ENCODE measurements around the gene TNFAIP8L2.

The TNFAIP8L2 gene

DNA sequence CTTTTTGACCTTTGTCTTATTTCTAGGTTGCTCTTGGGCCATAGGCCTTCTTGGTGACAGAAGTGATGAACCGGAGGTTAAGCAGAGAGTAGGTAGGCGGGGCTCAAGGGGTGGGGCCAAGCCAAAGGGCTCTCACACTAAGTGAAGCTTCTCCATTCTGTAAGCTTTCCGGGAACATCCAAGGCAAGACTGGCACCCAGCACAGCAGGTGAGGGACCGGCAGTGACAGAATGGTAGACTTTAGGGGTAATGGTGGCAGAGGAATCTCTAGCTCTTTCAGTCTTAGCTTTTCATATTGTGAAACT is at the start of gene TNFAIP8L2:
TNFAIP8L2 (plus strand) TSS at position 135 of the 305 bp plus-strand sequence. CDS start 2,049 bp downstream, outside the sequence.
- DNase-seq (ENCODE audit: low spot score), result no peak
- H3K4me1 ChIP-seq (ENCODE audit: insufficient read depth, poor library complexity, severe bottlenecking), result no peaks in the 10 kb centered on the region
- H3K9me3 ChIP-seq (ENCODE audit: severe bottlenecking), result no peaks in the 10 kb centered on the region
- TF ChIP-seq, protein P1, sequence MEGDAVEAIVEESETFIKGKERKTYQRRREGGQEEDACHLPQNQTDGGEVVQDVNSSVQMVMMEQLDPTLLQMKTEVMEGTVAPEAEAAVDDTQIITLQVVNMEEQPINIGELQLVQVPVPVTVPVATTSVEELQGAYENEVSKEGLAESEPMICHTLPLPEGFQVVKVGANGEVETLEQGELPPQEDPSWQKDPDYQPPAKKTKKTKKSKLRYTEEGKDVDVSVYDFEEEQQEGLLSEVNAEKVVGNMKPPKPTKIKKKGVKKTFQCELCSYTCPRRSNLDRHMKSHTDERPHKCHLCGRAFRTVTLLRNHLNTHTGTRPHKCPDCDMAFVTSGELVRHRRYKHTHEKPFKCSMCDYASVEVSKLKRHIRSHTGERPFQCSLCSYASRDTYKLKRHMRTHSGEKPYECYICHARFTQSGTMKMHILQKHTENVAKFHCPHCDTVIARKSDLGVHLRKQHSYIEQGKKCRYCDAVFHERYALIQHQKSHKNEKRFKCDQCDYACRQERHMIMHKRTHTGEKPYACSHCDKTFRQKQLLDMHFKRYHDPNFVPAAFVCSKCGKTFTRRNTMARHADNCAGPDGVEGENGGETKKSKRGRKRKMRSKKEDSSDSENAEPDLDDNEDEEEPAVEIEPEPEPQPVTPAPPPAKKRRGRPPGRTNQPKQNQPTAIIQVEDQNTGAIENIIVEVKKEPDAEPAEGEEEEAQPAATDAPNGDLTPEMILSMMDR (IDR thresholded peaks at IDR 0.05; ENCODE audit: poor library complexity, severe bottlenecking), result no peak
- no peak within 1 kb of the TSS for H3K27ac ChIP-seq (ENCODE audit: poor library complexity, severe bottlenecking)
- no peak within 1 kb of the TSS for H3K4me3 ChIP-seq (ENCODE audit: severe bottlenecking)
- H3K36me3 ChIP-seq (ENCODE audit: low read depth), result 0 out of 2 replicates have a peak, but pooled peaks cover 5% of the 10 kb centered on the region
- ATAC-seq (ENCODE audit: low read depth), result peak; percentile 45; the same call in 2 of the 3 replicates
- no peaks in the 10 kb centered on the region for H3K27me3 ChIP-seq (ENCODE audit: insufficient read depth, poor library complexity, severe bottlenecking)

DNA sequence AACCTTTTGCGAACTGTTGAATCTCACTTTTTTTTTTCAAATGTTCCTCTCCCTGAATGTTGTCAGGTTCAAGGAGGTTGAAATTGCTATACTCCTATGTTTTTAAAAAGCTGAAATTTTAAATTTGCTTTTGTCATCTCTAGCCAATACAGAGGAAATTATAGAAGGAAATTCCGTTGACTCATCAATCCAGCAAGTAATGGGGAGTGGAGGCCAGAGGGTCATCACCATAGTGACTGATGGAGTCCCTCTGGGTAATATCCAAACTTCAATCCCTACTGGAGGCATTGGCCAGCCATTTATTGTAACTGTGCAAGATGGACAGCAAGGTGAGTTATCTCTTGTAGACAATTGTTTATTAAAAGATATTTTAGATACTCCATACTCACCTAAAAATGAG is 49.6 kb upstream of the TNFAIP8L2 start:
- H3K36me3 ChIP-seq (ENCODE audit: low read depth), result no peaks in the 10 kb centered on the region
- TF ChIP-seq, protein P1 (IDR thresholded peaks at IDR 0.05; ENCODE audit: poor library complexity, severe bottlenecking), result no peak
- peak overlapping the region; percentile 39 for H3K27ac ChIP-seq (ENCODE audit: poor library complexity, severe bottlenecking)
- DNase-seq (ENCODE audit: low spot score) (no peak), ATAC-seq (ENCODE audit: low read depth) (peak; percentile 74; the same call in 2 of the 3 replicates)
- no peaks in the 10 kb centered on the region for H3K9me3 ChIP-seq (ENCODE audit: severe bottlenecking)
- peaks cover 14% of the 10 kb centered on the region for H3K4me1 ChIP-seq (ENCODE audit: insufficient read depth, poor library complexity, severe bottlenecking)
- no peak overlapping the region for H3K4me3 ChIP-seq (ENCODE audit: severe bottlenecking)
- no peaks in the 10 kb centered on the region for H3K27me3 ChIP-seq (ENCODE audit: insufficient read depth, poor library complexity, severe bottlenecking)

DNA sequence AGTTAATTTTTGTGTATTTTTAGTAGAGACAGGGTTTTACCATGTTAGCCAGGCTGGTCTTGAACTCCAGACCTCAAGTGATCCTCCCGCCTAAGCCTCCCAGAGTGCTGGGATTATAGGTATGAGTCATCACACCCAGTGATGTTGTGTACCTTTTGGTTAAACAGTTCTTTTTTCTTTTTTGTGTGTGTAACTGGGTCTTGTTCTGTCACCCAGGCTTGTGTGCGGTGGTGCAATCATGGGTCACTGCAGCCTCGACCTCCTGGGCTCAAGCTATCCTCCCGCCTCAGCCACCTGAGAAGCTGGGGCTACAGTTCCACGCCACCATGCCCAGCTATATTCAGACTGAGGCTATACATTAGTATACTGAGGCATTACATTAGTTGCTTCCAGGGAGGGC is 48.1 kb upstream of the TNFAIP8L2 start:
- H3K9me3 ChIP-seq (ENCODE audit: severe bottlenecking), result no peaks in the 10 kb centered on the region
- ATAC-seq (ENCODE audit: low read depth) (no peak), DNase-seq (ENCODE audit: low spot score) (no peak)
- no peak overlapping the region for H3K27ac ChIP-seq (ENCODE audit: poor library complexity, severe bottlenecking)
- H3K4me1 ChIP-seq (ENCODE audit: insufficient read depth, poor library complexity, severe bottlenecking), result peaks cover 14% of the 10 kb centered on the region
- TF ChIP-seq, protein P1 (IDR thresholded peaks at IDR 0.05; ENCODE audit: poor library complexity, severe bottlenecking), result no peak
- H3K27me3 ChIP-seq (ENCODE audit: insufficient read depth, poor library complexity, severe bottlenecking), result no peaks in the 10 kb centered on the region
- no peak overlapping the region for H3K4me3 ChIP-seq (ENCODE audit: severe bottlenecking)
- no peaks in the 10 kb centered on the region for H3K36me3 ChIP-seq (ENCODE audit: low read depth)

DNA sequence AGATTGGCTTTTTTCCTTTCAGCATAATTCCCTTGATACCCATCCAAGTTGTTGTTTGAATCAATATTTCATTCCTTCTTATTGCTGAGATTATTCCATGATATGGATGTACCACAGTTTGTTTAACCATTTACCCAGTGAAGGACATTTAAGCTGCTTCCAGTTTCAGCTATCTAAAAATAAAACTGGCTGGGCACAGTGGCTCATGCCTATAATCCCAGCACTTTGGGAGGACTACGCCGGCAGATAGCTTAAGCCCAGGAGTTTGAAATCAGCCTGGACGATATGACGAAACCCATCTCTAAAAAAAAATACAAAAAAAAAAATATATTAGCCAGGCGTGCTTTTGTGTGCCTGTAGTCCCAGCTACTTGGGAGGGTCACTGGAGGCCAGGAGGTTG is 42.6 kb upstream of the TNFAIP8L2 start:
- TF ChIP-seq, protein P1 (IDR thresholded peaks at IDR 0.05; ENCODE audit: poor library complexity, severe bottlenecking), result no peak
- DNase-seq (ENCODE audit: low spot score) (no peak), ATAC-seq (ENCODE audit: low read depth) (no peak)
- Histone ChIP-seq H3K4me3 (ENCODE audit: severe bottlenecking) (no peak overlapping the region), H3K27ac (ENCODE audit: poor library complexity, severe bottlenecking) (no peak overlapping the region), H3K27me3 (ENCODE audit: insufficient read depth, poor library complexity, severe bottlenecking) (no peaks in the 10 kb centered on the region), H3K4me1 (ENCODE audit: insufficient read depth, poor library complexity, severe bottlenecking) (no peaks in the 10 kb centered on the region), H3K36me3 (ENCODE audit: low read depth) (no peaks in the 10 kb centered on the region), H3K9me3 (ENCODE audit: severe bottlenecking) (no peaks in the 10 kb centered on the region)

DNA sequence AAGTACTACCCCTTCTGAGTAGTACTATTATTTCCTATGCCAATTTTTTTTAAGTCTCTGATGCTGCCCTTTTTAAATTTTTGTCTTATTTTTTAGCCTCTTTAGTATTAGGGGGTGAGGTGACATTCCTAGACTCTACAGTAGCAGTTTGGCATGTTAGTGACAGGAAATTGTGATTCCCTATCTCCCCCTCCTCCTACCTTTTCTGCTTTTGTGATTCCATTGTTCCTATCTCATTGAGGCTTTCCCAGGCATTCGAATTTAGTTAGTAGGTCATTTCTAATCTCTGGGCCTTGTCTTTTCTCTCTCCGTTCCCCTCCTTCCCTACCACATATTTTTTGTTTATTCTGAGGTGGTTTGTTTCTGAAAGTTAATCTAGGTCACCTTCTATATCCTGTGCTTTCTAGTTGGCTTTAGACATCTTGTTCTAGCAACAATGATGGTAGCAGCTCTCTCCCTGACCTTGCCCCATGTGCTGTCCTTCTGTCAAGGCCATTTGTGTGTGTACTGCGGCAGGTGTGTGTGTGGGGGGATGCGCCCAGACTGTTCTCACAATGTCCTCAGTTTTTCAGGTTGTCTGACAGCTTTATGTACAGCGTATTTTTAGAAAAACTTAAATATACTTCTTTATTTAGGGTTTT is 31.6 kb upstream of the TNFAIP8L2 start:
- ATAC-seq (ENCODE audit: low read depth) (no peak), DNase-seq (ENCODE audit: low spot score) (no peak)
- H3K9me3 ChIP-seq (ENCODE audit: severe bottlenecking), result no peaks in the 10 kb centered on the region
- H3K4me3 ChIP-seq (ENCODE audit: severe bottlenecking), result no peak overlapping the region
- no peaks in the 10 kb centered on the region for H3K36me3 ChIP-seq (ENCODE audit: low read depth)
- H3K4me1 ChIP-seq (ENCODE audit: insufficient read depth, poor library complexity, severe bottlenecking), result no peaks in the 10 kb centered on the region
- H3K27me3 ChIP-seq (ENCODE audit: insufficient read depth, poor library complexity, severe bottlenecking), result no peaks in the 10 kb centered on the region
- TF ChIP-seq, protein P1 (IDR thresholded peaks at IDR 0.05; ENCODE audit: poor library complexity, severe bottlenecking), result no peak
- no peak overlapping the region for H3K27ac ChIP-seq (ENCODE audit: poor library complexity, severe bottlenecking)

Data from RWPE2 (cell line).